ENCODE measurements around the gene CPT1C. TPM values are rescaled to one million over a fixed set of nuclear protein-coding genes. Genes with fewer than 3 reads are reported as not detected.

Gene CPT1C
- total and polyA plus RNA-seq, 2 donors (not counting 3 experiments of a cell fraction or from before 2014, with no cell fraction given): 45.7 to 80.8 TPM

GRCh38 chr19:49696115-49696514 is 5.2 kb downstream of the CPT1C start:
- H3K4me3 ChIP-seq (replicated peaks in 1 of 3; ENCODE audit: insufficient read depth in 1 of 3, low read depth in 1 of 3, low read length in 3 of 3): no peak overlapping the region
- H3K36me3 ChIP-seq (ENCODE audit: control insufficient read depth in 2 of 2, extremely low read depth in 1 of 2, insufficient read depth in 2 of 2, low read length in 2 of 2): peaks cover 0 to 7% of the 10 kb centered on the region in 2 experiments
- no TSS peak for BruUV-seq (replicated peaks)
- FAIRE-seq (no peak), DNase-seq (ENCODE audit: low read depth, low spot score) (no peak)
- POLR2A ChIA-PET: no interaction called here
- H3K79me2 ChIP-seq (ENCODE audit: control insufficient read depth, insufficient read depth, low read length): no peaks in the 10 kb centered on the region
- H3K9me3 ChIP-seq (replicated peaks; ENCODE audit: control insufficient read depth, insufficient read depth, low read length): no peaks in the 10 kb centered on the region
- H3K9me1 ChIP-seq (replicated peaks; ENCODE audit: control insufficient read depth, extremely low read depth, insufficient read depth, low read length): no peaks in the 10 kb centered on the region
- no peak overlapping the region for H3K9ac ChIP-seq (replicated peaks; ENCODE audit: extremely low read depth, insufficient read depth, low read length)
- no peaks in the 10 kb centered on the region for H3K27me3 ChIP-seq (ENCODE audit: control insufficient read depth in 2 of 2, insufficient read depth in 2 of 2, low read length in 2 of 2)
- no peaks in the 10 kb centered on the region for H4K20me1 ChIP-seq (replicated peaks; ENCODE audit: control insufficient read depth, extremely low read depth, insufficient read depth, low read length)
- CTCF ChIA-PET: interaction anchor here (0.7 to 1.3 kb wide), 2 partner anchors 12 to 163 kb away, joined by 3 read pairs; no protein-coding TSS in a partner anchor
- intact Hi-C loops (cut with micrococcal nuclease): no loop called here
- TF ChIP-seq GATA2 (IDR thresholded peaks at IDR 0.05; ENCODE audit: insufficient read depth, insufficient read length, low read depth, low read length) (no peak), EZH2 (IDR thresholded peaks at IDR 0.05; ENCODE audit: borderline replicate concordance, low read depth, low read length, severe bottlenecking) (no peak), FOS (IDR thresholded peaks at IDR 0.05; ENCODE audit: borderline replicate concordance, insufficient read depth, low read length) (no peak), POLR2A (IDR thresholded peaks at IDR 0.05; ENCODE audit: low read depth, low read length) (no peak), CTCF (IDR thresholded peaks at IDR 0.05; ENCODE audit: extremely low read depth in 1 of 2, insufficient read depth in 1 of 2, low read depth in 1 of 2, low read length in 2 of 2) (no peak), MYC (IDR thresholded peaks at IDR 0.05; ENCODE audit: low read depth, low read length) (no peak), JUN (IDR thresholded peaks at IDR 0.05; ENCODE audit: borderline replicate concordance, insufficient read depth, insufficient read length, low read depth) (no peak), POLR2AphosphoS5 (IDR thresholded peaks at IDR 0.05; ENCODE audit: insufficient read depth, low read depth, low read length) (no peak)
- TF ChIP-seq, protein P1, sequence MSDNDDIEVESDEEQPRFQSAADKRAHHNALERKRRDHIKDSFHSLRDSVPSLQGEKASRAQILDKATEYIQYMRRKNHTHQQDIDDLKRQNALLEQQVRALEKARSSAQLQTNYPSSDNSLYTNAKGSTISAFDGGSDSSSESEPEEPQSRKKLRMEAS (IDR thresholded peaks at IDR 0.05; ENCODE audit: insufficient read depth, insufficient read length): no peak
- peaks cover 3% of the 10 kb centered on the region for H3K4me1 ChIP-seq (ENCODE audit: control insufficient read depth, extremely low read depth, insufficient read depth, low read length)
- dilution Hi-C loops (cut with MboI; ENCODE audit: extremely low pct_ligation_motif_present, low sequenced_read_pairs): no loop called here
- H3K4me2 ChIP-seq (ENCODE audit: insufficient read depth, low read length): no peak overlapping the region
- H2AFZ ChIP-seq (ENCODE audit: low read depth, low read length): no peak overlapping the region
- no peak overlapping the region for H3K27ac ChIP-seq (ENCODE audit: insufficient read depth, low read depth, low read length)
